22Rv1 (cell line): ENCODE data around the gene MKLN1.

Experiments
- H3K27ac ChIP-seq: fragments of 450-650 bp; 2 replicates; pipeline ENCODE4 v1.5.1; 2017
- ZFX ChIP-seq: fragments of 450-650 bp; IDR thresholded peaks from 2 replicates; pipeline ENCODE4 v1.6.1; 2017; ENCODE audit warnings: antibody characterized with exemption, borderline replicate concordance
- TF ChIP-seq, protein P1 (sequence below): fragments of 450-650 bp; IDR thresholded peaks from 2 replicates; pipeline ENCODE4 v1.5.1; 2017; ENCODE audit warnings: mild to moderate bottlenecking

The MKLN1 gene

GRCh38 chr7:131312838-131313237, 14.8 kb upstream of the MKLN1 start:
- TF ChIP-seq ZFX, result no peak
- TF ChIP-seq, protein P1, sequence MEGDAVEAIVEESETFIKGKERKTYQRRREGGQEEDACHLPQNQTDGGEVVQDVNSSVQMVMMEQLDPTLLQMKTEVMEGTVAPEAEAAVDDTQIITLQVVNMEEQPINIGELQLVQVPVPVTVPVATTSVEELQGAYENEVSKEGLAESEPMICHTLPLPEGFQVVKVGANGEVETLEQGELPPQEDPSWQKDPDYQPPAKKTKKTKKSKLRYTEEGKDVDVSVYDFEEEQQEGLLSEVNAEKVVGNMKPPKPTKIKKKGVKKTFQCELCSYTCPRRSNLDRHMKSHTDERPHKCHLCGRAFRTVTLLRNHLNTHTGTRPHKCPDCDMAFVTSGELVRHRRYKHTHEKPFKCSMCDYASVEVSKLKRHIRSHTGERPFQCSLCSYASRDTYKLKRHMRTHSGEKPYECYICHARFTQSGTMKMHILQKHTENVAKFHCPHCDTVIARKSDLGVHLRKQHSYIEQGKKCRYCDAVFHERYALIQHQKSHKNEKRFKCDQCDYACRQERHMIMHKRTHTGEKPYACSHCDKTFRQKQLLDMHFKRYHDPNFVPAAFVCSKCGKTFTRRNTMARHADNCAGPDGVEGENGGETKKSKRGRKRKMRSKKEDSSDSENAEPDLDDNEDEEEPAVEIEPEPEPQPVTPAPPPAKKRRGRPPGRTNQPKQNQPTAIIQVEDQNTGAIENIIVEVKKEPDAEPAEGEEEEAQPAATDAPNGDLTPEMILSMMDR, result no peak
- no peak overlapping the region for H3K27ac ChIP-seq

DNA sequence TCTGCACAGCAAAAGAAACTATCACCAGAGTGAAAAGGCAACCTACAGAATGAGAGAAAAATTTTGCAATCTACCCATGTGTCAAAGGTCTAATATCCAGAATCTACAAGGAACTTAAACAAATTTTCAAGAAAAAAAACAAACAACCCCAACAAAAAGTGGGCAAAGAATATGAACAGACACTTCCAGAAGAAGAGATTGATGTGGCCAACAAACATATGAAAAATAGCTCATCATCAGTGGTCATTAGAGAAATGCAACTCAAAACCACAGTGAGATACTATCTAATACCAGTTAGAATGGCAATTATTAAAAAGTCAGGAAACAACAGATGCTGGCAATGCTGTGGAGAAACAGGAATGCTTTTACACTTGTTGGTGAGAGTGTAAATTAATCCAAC, 7.1 kb upstream of the MKLN1 start:
- TF ChIP-seq ZFX, result no peak
- TF ChIP-seq, protein P1, result no peak
- no peak overlapping the region for H3K27ac ChIP-seq

DNA sequence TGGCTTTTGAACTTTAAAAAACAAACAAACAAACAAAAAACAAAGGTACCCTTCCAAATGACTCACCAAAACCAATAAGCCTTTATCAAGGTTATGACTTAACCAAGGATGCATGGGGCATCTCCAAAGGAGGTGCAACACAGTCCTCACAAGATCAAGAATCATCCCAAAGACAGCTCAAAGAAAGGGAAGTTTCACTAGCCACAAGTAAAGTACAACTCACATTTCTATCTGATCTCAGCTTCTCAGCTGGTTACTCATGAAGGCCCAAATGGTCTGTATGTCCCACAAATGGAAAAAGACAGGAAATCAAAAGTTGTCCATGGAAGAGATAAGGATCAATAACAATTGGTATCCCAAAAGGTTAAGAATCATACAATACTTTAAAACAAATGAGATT, 6.0 kb upstream of the MKLN1 start:
- H3K27ac ChIP-seq, result no peak overlapping the region
- TF ChIP-seq, protein P1, result no peak
- no peak for TF ChIP-seq ZFX

DNA sequence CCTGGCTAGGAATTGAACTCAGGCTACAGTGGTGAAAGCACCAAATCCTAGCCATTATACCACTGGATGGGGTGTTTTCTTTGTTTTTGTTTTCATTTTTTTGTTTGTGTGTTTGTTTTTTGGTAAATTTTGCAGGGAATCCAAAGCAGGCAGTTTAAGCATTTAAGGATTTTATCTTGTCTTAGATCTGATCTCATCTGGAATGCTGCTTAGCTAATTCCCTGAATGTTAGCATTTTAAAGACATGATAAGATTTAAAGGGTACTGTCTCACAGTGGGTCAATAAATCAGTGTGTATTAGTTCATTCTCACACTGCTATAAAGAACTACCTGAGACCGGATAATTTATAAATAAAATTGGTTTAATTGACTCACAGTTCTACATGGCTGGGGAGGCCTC, 5.6 kb upstream of the MKLN1 start:
- H3K27ac ChIP-seq, result no peak overlapping the region
- no peak for TF ChIP-seq ZFX
- TF ChIP-seq, protein P1, result no peak

GRCh38 chr7:131322861-131323260, 4.8 kb upstream of the MKLN1 start:
- no peak overlapping the region for H3K27ac ChIP-seq
- TF ChIP-seq ZFX, result no peak
- TF ChIP-seq, protein P1, result no peak

DNA sequence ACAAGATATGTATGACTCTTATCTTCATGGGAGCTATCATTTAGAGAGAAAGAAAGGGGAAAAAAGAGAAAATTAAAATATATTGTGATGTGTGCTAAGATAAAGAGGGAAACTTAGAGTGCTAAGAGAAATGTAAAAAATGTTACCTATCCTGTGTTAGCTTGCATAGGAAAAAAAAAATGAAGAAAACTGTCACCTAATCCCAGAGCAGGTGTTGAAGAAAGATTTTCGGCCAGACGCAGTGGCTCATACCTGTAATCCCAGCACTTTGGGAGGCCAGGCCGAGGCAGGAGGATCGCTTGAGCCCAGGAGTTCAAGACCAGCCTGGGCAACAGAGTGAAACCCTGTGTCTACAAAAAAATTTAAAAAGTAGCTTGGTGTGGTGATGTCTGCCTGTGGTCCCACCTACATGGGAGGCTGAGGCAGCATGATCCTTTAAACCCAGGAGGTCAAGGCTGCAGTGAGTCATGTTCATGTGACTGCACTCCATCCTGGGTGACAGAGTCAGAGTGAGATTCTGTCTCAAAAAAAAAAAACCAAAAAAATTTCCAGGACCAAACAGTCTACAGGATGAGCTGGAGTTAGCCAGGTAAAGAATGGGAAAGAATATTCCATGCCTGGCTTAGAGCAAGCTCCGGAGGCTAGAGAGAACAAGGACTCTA, 2.4 kb upstream of the MKLN1 start:
- TF ChIP-seq ZFX, result no peak
- TF ChIP-seq, protein P1, result no peak
- 0 out of 2 replicates have a peak overlapping the region, but pooled peaks have one; percentile 0 for H3K27ac ChIP-seq

DNA sequence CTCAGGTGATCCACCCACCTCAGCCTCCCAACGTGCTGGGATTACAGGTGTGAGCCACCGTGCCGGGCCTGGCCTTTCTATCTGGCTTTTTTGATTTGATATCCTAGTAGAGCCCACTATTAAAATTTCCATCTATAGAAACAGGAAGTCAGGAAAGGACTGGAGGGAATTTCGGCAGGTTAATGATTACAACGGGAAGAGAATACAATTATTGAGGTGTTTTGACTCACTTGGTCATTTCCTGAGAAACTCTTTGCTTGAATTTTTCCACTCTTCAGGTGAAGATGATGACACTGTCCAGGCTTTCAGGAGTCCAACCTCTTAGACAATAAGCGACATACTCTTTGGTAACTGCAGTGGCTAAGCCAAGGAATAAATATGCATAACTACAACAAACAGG, 1.1 kb upstream of the MKLN1 start:
- H3K27ac ChIP-seq, result peak overlapping the region; percentile 82

More for the DNA sequence above, 1.1 kb upstream of the MKLN1 start:
- TF ChIP-seq ZFX, result no peak
- TF ChIP-seq, protein P1, result no peak
